HepG2 (cell line): Measurements from ENCODE around the gene ZMYM3. TPM values are rescaled to one million over a fixed set of nuclear protein-coding genes. Genes with fewer than 3 reads are reported as not detected.

Experiments
- AKAP8 ChIP-seq: sonication (generic); formaldehyde crosslinking; IDR thresholded peaks from 2 replicates; pipeline ENCODE4 v1.5.1; 2020; ENCODE audit warnings: mild to moderate bottlenecking, missing genetic modification reagents
- CCAR2 ChIP-seq: fragments of 200-400 bp; formaldehyde crosslinking; optimal IDR thresholded peaks from 2 replicates; pipeline ENCODE3; 2018; ENCODE audit warnings: low read depth, mild to moderate bottlenecking, low read length, moderate library complexity
- DZIP1 ChIP-seq: sonication (generic); formaldehyde crosslinking; IDR thresholded peaks from 2 replicates; pipeline ENCODE4 v1.5.0; 2020; ENCODE audit warnings: mild to moderate bottlenecking, missing genetic modification reagents
- HMGXB3 ChIP-seq: sonication (generic); formaldehyde crosslinking; IDR thresholded peaks from 2 replicates; pipeline ENCODE4 v1.4.0; 2020; ENCODE audit warnings: missing genetic modification reagents, borderline replicate concordance
- IKZF1 ChIP-seq: fragments of 450-650 bp; IDR thresholded peaks from 2 replicates; pipeline ENCODE4 v1.7.1; 2016
- MED1 ChIP-seq: sonication (generic); formaldehyde crosslinking; IDR thresholded peaks from 2 replicates; pipeline ENCODE4 v1.4.0; 2020; ENCODE audit warnings: missing genetic modification reagents
- MYNN ChIP-seq: sonication (generic); formaldehyde crosslinking; IDR thresholded peaks from 2 replicates; pipeline ENCODE4 v1.4.0; 2020; ENCODE audit warnings: mild to moderate bottlenecking, low read depth, missing genetic modification reagents
- NFKBIZ ChIP-seq: IDR thresholded peaks from 2 replicates; pipeline ENCODE4 v1.6.1; 2018; ENCODE audit warnings: missing genetic modification reagents, missing compliant biosample characterization
- NFYC ChIP-seq: IDR thresholded peaks from 2 replicates; pipeline ENCODE4 v1.6.1; 2016; ENCODE audit warnings: missing genetic modification reagents, missing compliant biosample characterization
- PHF21A ChIP-seq: sonication (generic); formaldehyde crosslinking; IDR thresholded peaks from 2 replicates; pipeline ENCODE4 v1.5.0; 2020; ENCODE audit warnings: mild to moderate bottlenecking, missing genetic modification reagents
- RXRA ChIP-seq: sonication (generic); formaldehyde crosslinking; IDR thresholded peaks from 2 replicates; pipeline ENCODE4 v1.5.1; 2020; ENCODE audit warnings: missing genetic modification reagents
- SIX1 ChIP-seq: sonication (generic); formaldehyde crosslinking; IDR thresholded peaks from 2 replicates; pipeline ENCODE4 v1.4.0; 2020; ENCODE audit warnings: missing genetic modification reagents, borderline replicate concordance
- SP5 ChIP-seq: IDR thresholded peaks from 2 replicates; pipeline ENCODE4 v1.6.1; 2016; ENCODE audit warnings: low read depth, borderline replicate concordance
- STAG1 ChIP-seq: sonication (generic); formaldehyde crosslinking; IDR thresholded peaks from 2 replicates; pipeline ENCODE4 v1.4.0; 2020; ENCODE audit warnings: missing genetic modification reagents
- STAT5B ChIP-seq: sonication (generic); formaldehyde crosslinking; IDR thresholded peaks from 2 replicates; pipeline ENCODE4 v1.4.0; 2020; ENCODE audit warnings: missing genetic modification reagents
- TAF15 ChIP-seq: fragments of 200-400 bp; formaldehyde crosslinking; IDR thresholded peaks from one replicate; pipeline ENCODE4 v1.6.1; 2018; ENCODE audit warnings: mild to moderate bottlenecking, low read depth, low read length; ENCODE audit not compliant: poor library complexity, severe bottlenecking
- TBL1XR1 ChIP-seq: fragments of 150-350 bp; IDR thresholded peaks from 2 replicates; pipeline ENCODE4 v1.6.1; 2014; ENCODE audit warnings: borderline replicate concordance, low read length; ENCODE audit not compliant: partially characterized antibody
- YEATS2 ChIP-seq: sonication (generic); formaldehyde crosslinking; IDR thresholded peaks from 2 replicates; pipeline ENCODE4 v1.4.0; 2020; ENCODE audit warnings: missing genetic modification reagents, borderline replicate concordance
- ZBTB21 ChIP-seq: sonication (generic); formaldehyde crosslinking; IDR thresholded peaks from 2 replicates; pipeline ENCODE4 v1.4.0; 2020; ENCODE audit warnings: missing genetic modification reagents
- ZBTB26 ChIP-seq: IDR thresholded peaks from 2 replicates; pipeline ENCODE4 v1.6.1; 2016; ENCODE audit warnings: missing compliant biosample characterization, missing genetic modification reagents, borderline replicate concordance
- ZBTB34 ChIP-seq: sonication (generic); formaldehyde crosslinking; IDR thresholded peaks from 2 replicates; pipeline ENCODE4 v1.8.0; 2022; ENCODE audit warnings: mild to moderate bottlenecking, missing genetic modification reagents
- ZNF580 ChIP-seq: IDR thresholded peaks from 2 replicates; pipeline ENCODE4 v1.6.1; 2016; ENCODE audit warnings: low read depth, borderline replicate concordance
- polyA plus RNA-seq, 8 experiments: library from polyadenylated mRNA; depleted of rRNA in 3 of 8; stranded (reverse) in 7 of 8; unstranded in 1 of 8; fragments of >200 nt; fragmentation: Illumina TruSeq in 4 of 8; extraction: Trizol in 4 of 8; gene quantifications; 2 replicates each; pipeline versions ENCODE4 v1.2.1 to v1.2.3, GENCODE V29; 2011 to 2016; ENCODE audit warnings: low read depth in 4 of 8, missing spikeins in 1 of 8, mixed read lengths in 1 of 8; ENCODE audit not compliant: insufficient read depth in 1 of 8
- total RNA-seq, 5 experiments: library from RNA; depleted of rRNA; stranded (reverse); fragments of >200 nt; fragmentation: Illumina TruSeq; extraction: Trizol; gene quantifications; 2 replicates each; pipeline ENCODE4 v1.2.3, GENCODE V29; 2016; ENCODE audit warnings: low read depth in 1 of 5

The ZMYM3 gene
- total and polyA plus RNA-seq, 2 of the 13 experiments (the other 11 are each of a cell fraction or from before 2014, with no cell fraction given): 26.4 to 35.4 TPM

- no peak for TF ChIP-seq ZNF580 (CRISPR knock-in tag)
- TF ChIP-seq DZIP1 (CRISPR knock-in tag): no peak
- peak; percentile 79 for TF ChIP-seq MED1 (CRISPR knock-in tag)
- TF ChIP-seq STAT5B (CRISPR knock-in tag): no peak
- no peak for TF ChIP-seq CCAR2
- no peak for TF ChIP-seq NFYC (CRISPR knock-in tag)
- no peak for TF ChIP-seq AKAP8
- TF ChIP-seq HMGXB3: no peak
- no peak for TF ChIP-seq NFKBIZ
- peak; percentile 87 for TF ChIP-seq PHF21A (CRISPR knock-in tag)
- TF ChIP-seq SIX1 (CRISPR knock-in tag): no peak
- TF ChIP-seq YEATS2: no peak
- no peak for TF ChIP-seq TBL1XR1
- no peak for TF ChIP-seq IKZF1
- no peak for TF ChIP-seq SP5
- TF ChIP-seq MYNN: no peak
- no peak for TF ChIP-seq STAG1 (CRISPR knock-in tag)
- no peak for TF ChIP-seq ZBTB34 (CRISPR knock-in tag)
- no peak for TF ChIP-seq ZBTB26 (CRISPR knock-in tag)
- no peak for TF ChIP-seq ZBTB21 (CRISPR knock-in tag)
- no peak for TF ChIP-seq TAF15
- TF ChIP-seq RXRA (CRISPR knock-in tag): no peak
Observed at GRCh38 chrX:71228063-71228642, 25.8 kb downstream of the ZMYM3 start (continued).
